ENCODE results near the gene RALGAPA2.

GRCh38 chr20:20480689-20481088 is 231.8 kb downstream of the RALGAPA2 start:
- TF ChIP-seq POLR2A (IDR thresholded peaks at IDR 0.05; ENCODE audit: low read length) (no peak), GATA1 (IDR thresholded peaks at IDR 0.05; ENCODE audit: low read depth, low read length) (no peak)
